Suprapubic skin (tissue), 4 donors: ENCODE measurements around the gene ZSWIM5.

Experiments
- CTCF ChIP-seq, 2 donors: fragments of 200-600 bp in 1 of 2; fragments of 450-650 bp in 1 of 2; sonication (generic) in 1 of 2; IDR thresholded peaks; one replicate each; pipeline ENCODE4 v1.5.1; 2016 to 2019; ENCODE audit warnings: antibody characterized with exemption in 2 of 2, mild to moderate bottlenecking in 1 of 2, moderate library complexity in 1 of 2
- POLR2A ChIP-seq, 2 donors: fragments of 450-650 bp; IDR thresholded peaks; one replicate each; pipeline ENCODE4 v1.6.1; 2017; ENCODE audit warnings: antibody characterized with exemption in 2 of 2, mild to moderate bottlenecking in 2 of 2, moderate library complexity in 2 of 2
- POLR2AphosphoS5 ChIP-seq, 3 donors: sonication (generic); formaldehyde crosslinking; IDR thresholded peaks; one replicate each; pipeline ENCODE4 v1.6.1; 2017; ENCODE audit warnings: antibody characterized with exemption in 3 of 3

GRCh38 chr1:45038240-45038639, 168.2 kb downstream of the ZSWIM5 start:
- no peak for TF ChIP-seq CTCF (IDR thresholded peaks at IDR 0.05)
- TF ChIP-seq POLR2A (IDR thresholded peaks at IDR 0.05), result no peak
- TF ChIP-seq POLR2AphosphoS5 (IDR thresholded peaks at IDR 0.05), result no peak
